ENCODE measurements around the gene FGF10.

Gene FGF10

DNA sequence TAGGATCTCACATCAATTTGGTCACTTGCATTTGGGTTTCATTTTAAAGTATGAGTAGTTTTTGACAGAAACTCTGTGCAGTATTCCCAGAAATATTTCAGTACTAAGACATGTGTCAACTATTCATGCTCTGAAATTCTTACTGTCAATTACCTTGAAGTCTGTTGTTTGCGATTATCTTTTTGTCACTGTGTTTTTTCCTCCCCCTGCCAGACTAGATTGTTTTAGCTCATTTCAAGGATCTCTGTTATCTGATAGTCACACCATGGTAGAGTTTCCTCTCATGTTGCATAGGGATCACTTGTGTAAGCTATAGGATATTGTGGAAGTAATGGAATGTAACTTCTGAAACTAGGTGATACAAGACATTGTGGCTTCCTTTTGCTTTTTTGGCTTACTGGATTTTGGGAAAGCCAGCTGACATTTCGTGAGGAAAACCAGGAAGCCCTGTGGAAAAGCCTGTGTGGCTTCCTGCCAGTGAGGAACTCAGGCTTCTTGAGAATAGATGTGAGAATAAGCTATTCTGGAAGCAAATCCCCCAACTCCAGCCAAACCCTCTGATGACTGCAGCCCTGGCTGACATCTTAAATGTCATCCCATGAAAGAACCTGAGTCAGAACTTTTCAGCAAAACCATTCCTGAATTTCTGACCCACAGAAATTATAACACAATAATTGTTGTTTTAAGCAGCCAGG is 122.2 kb downstream of the FGF10 start:
- no peak overlapping the region for H3K4me3 ChIP-seq (ENCODE audit: low read length)
- DNase-seq (ENCODE audit: low read depth), result no peak
- no peak for TF ChIP-seq CTCF (IDR thresholded peaks at IDR 0.05; ENCODE audit: insufficient read depth, low read depth, low read length, missing control alignments)

GRCh38 chr5:44265713-44266112 is 123.5 kb downstream of the FGF10 start:
- no peak for DNase-seq (ENCODE audit: low read depth)
- TF ChIP-seq CTCF (IDR thresholded peaks at IDR 0.05; ENCODE audit: insufficient read depth, low read depth, low read length, missing control alignments), result no peak
- H3K4me3 ChIP-seq (ENCODE audit: low read length), result no peak overlapping the region

DNA sequence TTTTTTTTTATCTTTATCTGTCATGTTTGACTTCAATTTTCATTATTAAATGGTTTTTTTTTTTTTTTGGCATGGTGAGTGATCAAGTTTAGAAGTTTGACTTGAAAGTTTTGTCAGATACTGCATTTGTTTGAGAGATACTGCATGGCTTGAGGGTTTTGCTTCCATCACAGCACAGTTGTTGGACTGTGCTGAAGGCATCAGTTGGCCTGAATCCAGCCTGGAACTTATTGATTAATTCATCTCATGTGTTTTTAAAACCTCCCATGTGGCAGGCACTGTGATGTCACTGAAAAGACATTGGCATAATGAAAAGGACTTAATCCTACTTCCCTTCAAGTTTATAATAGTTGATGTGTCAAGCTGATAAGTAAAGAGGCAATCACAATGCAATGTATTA is 128.4 kb downstream of the FGF10 start:
- no peak for DNase-seq (ENCODE audit: low read depth)
- no peak for TF ChIP-seq CTCF (IDR thresholded peaks at IDR 0.05; ENCODE audit: insufficient read depth, low read depth, low read length, missing control alignments)

DNA sequence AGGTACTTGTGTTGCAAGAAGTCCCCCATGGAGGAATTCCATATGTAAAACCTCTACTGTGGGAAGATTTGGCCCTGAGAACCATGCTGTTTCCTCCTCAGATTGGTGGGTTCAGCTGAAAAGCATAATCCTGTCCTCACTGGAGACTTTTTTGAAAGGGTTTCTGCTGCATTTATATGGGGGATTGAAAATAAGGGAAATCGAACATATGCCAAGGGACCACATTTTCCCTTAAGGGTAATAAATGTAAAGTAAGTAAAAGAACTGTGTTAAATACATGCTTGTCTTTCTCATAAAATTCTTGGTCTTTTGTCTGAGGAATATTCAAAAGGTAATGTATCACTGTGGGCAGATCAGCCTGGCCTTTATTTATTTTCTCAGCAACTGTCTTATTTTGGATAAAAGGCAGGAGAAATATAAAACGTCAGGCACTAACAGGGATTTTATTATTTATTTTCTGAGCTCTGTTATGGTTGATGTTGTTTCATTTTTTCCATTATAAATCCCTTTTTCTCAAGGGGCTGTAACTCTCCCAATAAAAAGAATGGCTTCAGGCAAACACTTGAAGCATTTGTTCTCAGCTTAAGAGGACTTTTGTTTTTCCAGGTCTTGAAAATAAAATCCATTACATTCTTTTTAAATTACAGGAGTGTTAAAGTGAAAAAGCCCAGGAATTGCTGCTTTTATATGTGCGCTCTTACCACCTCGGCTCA is 131.4 kb downstream of the FGF10 start:
- TF ChIP-seq CTCF (IDR thresholded peaks at IDR 0.05; ENCODE audit: insufficient read depth, low read depth, low read length, missing control alignments), result no peak
- DNase-seq (ENCODE audit: low read depth), result no peak
- no peak overlapping the region for H3K4me3 ChIP-seq (ENCODE audit: low read length)

More for the DNA sequence above, 128.4 kb downstream of the FGF10 start:
- H3K4me3 ChIP-seq (ENCODE audit: low read length), result no peak overlapping the region

DNA sequence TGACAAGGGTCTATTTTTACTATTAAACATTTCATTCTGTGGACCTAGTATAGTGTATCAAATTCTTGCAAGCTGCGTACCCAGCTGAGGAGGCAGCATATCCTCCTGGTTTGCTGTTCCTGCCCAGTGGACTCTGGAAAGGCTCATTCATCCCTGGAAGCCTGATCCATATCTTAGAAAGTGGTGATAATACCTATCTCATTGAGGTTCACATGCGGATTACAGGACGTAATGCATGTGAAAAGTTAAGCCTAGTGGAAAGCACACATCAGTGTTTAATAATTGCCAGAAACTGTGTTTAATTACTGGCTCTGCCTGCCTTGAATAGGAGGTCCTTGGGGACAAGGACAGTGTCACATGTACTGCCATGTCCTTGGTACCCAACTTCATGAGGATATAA is 132.0 kb downstream of the FGF10 start:
- H3K4me3 ChIP-seq (ENCODE audit: low read length), result no peak overlapping the region
- DNase-seq (ENCODE audit: low read depth), result no peak
- no peak for TF ChIP-seq CTCF (IDR thresholded peaks at IDR 0.05; ENCODE audit: insufficient read depth, low read depth, low read length, missing control alignments)
